GM18861 (cell line): Measurements from ENCODE around the gene ENDOV.

ENCODE experiments used
- ATAC-seq: cut with Tn5 transposase; IDR thresholded peaks from one replicate; pipeline ENCODE4 v1.9.1; 2021; ENCODE audit not compliant: unreplicated experiment

Gene ENDOV

DNA sequence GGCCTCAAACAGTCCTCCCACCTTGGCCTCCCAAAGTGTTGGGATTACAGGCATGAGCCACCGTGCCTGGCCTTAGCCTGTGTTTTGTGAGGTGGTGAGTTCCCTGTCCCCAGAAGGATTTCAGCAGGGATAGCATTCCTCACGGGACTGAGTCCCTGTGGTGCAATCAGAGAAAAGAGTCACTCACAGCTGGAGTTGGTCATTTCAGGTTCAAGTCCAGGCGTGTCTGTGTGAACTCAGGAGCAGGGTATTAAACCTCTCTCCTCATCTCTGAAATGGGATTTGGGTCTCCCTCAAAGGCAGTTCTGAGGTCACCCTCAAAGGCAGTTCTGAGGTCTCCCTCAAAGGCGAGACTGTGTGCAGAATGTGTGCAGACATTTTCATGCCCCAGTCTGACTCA is 32.8 kb downstream of the ENDOV start:
- no peak for ATAC-seq

DNA sequence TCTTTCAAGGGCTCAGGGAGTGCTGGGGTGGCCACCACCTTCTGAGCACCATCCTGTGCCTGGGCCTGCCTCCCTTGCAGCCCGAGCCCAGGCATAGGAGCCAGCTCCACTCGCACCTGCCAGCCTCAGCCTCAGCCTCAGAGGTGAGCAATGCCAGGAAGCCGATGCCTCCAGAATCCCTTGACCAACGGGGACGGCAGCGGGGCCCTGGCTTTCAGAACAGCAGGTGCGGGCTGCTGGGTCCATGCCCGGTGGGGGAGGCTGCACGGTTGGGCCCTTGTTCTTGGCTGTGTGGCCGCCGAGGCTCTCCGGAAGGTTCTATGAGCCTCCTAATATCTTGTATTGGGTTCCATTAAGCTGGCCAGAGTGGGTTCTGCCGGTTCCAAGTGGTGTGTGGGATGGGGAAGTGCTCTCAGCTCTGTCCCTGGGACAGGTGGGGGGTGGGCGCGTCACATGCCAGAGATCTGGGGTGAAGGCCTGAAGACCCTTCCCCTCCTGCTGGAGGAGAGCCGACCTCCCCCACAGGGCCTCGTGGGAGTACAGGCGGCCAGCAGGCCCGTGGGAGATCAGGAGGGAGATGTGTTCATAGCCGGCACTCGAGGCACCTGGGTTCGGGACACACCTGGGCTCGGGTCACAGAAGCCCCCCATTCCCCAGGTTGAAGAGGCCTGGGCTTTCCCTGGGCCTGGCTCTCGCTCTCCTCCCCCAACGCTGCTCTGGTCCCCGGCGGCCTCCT is 34.4 kb downstream of the ENDOV start:
- no peak for ATAC-seq

DNA sequence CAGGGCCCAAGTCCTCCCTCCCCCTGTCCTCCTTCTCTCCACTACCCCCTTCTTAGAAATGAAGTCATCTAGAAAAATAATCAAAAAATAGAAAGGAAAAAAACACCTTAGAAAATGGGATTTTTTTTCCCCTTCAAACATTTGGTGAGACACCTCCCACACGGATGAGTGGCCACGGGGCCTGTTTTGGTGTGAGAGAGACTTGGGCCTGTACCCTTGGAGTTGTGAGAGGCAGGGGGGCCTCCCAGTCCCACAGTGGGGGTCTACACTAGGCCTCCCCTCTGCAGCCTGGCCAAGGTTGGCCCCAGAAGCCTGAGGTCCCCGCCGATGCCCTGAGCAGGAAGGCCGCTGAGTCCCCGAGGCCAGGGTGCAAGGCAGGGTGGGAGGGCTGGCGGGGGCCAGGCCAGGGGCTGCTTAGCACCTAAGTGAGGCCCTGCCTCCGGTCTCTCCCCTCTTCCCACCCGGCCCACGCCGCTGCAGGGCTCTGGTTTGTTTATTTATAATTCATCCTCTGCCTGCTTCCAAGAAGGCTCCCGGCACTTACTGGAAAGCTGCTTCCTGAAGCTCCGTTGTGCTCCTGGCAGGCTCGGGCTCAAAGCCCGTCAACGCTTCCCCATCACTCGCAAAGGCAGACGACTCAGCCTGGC is 35.1 kb downstream of the ENDOV start:
- ATAC-seq = no peak

DNA sequence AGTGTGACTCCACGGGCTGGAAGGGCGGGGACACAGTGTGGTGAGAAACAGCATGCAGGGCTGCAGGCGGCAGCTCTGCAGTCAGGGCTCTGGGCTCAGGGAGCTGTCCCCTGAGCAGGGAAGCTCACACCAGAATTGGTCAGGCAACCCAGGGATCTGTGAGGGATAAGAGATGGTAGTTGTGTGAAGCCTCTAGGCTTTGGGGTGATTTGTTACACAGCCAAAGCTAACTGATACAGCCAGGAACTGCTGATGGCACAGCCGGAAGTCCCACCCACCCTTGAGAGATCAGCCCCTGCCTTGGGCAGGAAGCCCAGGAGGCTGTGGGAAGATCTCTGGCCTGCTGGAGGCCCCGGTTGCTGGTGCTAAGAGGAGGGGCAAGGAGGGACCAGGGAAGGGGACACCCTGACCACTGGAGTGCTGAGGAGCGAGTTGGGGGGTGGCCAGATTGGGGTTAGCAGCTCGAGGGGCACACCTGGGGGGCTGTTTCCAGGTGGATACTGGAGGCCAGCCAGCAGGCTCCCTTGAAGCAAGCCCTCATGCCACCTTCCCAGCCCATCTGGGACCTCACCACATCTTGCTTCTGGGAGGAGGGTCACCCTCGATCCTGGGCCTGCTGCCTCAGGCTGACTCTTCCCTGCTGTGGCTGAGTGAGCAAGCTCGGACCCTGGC is 36.3 kb downstream of the ENDOV start:
- no peak for ATAC-seq

DNA sequence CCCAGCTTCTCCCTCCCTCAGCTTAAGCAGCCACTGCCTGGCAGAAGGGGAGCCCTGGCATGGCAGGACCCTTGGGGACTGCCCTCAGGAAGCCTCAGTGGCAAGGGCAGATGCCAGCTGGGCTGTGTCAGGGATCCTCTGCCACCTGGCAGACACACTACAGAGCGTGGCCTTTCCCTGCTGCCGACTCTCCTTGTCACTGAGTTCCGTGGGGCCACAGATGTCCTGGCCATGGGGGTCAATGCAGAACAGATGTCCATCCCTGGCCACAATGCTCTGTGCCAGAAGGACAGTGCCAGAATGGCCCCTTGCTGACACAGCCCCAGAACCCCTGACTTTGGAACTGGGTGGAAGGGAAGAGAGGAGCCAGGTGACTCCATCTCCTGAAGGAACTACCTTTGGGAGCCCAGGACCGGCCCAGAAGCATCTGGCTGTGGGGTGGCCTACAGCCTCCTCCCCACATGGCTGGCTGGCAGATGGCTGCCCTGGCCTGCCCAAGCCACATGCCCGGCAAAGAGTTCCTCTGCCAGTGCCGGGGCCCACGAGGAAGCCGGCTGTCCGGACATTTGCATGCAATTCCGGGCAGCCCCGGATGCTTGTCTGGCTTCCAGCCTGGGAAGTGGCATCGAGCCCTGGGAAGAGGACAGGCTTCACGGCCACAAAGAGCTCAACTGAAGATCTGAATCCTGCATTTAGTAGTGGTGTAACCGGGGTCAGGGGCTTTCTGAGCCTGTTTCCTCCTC is 37.4 kb downstream of the ENDOV start:
- ATAC-seq = no peak

DNA sequence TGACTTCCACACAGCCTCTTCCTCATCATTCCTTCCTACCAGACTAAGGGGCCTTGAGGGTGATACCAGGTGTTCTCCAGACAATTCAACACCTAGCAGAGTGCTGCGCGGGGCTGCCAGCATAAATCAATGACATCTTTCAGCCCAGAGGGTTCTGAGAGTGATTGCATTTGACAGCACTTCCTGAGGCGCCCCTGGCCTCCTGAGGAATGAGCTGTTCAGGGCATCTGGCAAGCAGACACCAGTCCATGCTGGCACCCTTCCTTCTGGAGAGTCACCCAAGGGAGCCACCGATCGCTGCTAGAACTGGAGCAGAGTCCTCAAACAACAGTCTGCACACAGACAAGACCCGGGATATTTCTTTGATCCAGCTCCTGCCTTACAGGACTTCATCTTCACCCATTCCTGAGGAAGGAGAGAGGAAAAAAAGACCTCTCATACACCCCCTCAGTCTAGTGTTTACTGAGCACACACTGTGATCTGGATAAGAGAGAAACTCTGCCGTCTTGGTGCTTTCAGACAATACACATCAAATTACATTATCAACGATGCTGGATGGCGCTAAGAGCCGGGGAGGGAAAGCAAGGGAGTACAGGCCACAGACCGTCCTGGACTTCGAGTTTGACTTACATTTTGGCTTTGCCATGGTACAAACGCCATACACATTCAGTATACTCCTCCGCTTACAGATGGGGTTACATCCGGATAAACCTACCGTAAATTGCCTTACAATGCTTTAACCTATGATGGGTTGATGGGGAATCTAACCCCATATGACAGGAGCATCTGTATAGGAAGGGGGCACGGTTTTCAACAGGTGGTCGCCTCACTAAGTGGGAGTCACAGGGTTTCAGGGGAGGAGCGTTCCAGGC is 38.4 kb downstream of the ENDOV start:
- no peak for ATAC-seq

DNA sequence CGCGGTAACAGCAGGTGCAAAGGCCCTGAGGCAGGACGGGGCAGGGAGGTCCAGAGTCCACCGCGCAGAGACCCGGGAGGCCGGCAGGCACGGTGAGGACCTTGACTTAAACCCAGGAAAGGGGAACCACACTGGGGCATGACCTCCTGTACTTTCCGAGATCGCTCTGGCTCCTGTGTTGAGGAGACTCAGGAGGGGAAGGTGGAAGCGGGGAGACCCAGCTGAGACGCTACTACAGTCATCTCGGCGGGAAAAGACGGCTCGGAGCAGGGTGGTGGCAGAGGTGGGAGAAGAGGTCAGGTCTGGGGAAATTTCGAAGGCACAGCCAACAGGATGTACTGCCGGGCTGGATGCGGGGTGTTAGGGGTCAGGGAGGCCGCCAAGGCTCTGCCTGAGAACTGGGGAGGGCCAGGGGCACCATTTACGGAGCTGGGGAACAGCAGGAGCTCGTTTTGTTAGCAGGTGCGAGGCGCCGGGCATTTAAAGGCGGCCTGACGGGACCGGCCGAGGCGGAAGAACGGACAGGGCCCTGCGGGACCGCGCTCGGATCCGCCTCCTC is 39.1 kb downstream of the ENDOV start:
- no peak for ATAC-seq

DNA sequence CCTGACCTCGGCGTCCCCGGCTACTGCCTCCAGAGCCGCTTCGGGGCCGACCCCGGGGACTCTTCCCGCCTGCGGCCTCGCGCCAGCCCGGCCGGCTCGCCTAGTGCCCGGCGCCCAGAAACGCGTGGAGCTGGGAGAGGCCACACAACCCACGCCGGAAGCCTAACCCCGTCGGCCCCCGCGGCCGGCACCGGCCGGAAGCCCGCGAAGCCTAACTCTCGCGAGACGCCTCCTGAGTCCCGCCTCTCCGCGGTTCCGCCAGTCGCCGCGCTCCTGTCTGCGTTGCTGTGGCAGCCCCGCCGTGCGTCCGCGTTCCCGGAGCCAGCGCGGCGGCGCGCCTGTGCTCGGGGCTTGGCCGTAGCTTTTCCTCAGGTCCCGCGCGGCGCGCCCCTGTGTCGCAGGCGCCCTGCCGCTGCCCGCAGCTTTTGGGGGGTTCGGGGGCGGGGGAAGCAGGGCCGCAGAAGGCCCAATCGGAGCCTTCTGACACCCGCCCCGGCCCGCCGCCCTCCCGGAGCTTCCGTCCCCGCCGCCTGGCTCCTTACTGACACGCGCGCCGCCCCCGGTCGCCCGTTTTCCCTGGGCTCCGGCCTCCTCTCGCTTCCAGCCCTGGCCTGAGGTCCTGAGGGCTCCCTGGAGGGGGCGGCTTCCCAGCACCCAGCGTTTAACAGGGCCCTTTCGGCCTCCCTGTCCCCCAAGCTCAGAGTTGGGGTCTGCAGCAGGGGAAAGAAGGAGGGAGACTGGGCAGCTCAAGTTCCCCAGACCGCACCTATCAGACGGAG is 39.8 kb downstream of the ENDOV start:
- ATAC-seq = peak; percentile 84

DNA sequence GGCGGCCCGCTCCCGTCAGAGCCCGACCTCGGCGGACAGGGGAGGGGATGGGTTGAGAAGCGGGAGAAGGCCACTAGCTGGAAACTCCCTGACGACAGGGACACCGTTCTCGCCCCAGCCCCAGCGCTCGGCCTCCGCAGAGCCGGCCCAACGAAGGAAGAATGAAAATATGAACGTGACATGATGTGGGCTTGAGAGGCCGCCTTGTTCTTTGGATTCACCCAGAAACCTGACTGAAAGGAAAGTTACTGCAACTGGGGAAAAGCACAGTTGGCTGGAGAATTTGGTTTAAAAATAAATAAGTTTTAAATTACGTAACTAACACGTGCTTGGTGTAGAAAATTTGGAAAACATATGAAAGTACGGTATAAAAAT is 40.4 kb downstream of the ENDOV start:
- no peak for ATAC-seq

DNA sequence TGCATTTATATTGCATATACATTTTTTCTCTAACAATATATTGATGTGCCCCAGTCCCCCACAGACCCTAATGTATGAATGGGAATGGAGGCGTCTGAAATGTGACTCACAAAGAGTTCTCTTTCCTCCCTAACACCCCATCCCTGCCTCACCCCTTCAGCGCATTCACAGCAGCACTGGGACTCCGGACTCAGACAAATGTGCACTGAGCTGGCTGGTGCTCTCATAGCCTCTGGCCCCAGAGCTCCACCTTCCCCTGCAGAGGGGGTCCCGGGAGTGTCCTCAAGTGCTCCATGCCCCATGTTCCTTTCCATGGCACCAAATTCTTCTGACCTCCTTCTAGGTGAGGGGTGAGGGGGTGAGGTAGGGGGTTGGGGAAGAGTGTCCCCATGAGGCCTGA is 40.8 kb downstream of the ENDOV start:
- ATAC-seq = no peak

DNA sequence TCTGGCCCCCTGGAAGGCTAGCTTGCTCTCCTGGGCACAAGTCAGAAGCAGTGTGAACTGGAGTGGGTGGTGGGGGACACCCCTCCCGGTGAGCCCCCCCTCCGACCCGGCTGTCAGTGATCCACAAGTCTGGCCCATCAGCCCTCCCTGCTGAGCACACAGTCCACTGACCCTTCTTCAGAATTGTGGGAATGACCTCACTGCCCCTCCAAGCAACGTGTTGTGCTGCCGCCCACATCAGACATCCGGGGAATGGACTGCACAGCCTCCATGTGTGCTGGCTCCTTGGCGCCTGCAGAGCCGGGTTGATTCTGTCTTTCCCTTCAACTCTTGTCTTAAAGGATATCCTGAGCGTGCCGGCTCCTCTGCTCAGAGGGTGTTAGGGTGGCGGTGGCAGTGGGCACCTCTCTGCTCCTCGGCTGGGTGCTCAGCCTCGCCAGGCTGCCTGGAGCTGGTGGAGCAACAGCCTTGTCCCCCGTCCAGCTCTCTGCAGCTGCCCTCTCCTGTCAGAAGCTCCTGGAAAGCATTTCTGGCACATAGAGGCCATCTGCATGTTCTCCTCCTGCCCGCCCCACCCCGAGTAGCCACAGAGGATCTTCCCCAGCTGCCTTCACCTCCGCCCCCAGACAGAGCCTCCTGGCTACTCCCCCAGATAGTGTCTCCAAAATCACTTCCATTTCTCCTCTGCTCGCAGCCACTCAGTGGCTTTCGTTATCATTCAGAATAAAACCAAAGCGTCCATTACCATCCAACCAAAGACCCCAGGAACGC is 41.7 kb downstream of the ENDOV start:
- ATAC-seq = no peak

DNA sequence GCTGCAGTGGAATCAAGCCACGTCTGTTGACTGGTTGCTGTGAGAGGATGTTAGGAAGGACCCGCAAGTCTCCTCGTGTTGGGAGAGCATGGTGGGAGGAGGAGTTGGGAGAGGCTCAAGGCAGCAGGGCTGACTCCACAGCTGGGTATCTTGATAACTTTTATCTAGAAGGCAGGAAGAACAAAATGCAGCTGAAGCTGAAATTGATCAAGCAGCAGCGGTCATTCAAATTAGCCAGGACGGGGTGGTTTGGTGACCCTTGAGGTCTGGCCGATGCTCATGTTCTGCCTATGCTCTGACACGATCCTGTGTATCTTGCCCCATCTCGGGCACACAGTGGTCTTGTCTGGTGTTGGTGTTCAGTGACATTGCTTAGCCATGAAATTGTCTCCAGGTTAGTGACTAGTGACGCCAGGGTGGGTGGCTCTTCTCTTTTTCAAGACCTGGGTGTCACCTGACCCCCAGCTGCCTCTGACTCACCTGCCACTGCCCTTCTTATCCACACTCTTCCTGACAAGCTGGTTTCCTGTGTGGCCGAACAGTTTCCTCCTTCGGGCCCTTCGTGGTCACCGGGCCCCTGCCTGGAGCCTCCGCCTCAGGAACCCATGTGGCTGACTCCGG is 42.4 kb downstream of the ENDOV start:
- ATAC-seq = no peak

DNA sequence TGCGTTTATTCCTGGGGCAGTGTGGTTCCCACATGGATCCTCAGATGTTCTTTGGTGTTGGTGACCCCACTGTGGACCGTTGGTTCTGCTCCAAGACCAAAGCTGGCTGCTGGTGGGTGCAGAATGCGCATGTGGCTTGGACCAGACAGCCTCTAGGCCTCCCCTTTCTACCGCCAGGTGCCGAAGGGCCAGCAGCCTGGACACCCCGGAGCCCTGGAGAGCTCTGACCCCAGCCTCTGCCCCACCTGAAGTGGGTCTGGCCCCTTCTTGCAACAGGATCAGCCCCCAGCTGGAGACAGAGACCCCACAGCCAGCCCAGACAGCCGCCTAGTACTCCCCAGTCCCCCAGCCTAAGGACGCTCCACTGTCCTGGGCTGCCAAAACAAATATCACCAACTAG is 43.0 kb downstream of the ENDOV start:
- no peak for ATAC-seq

DNA sequence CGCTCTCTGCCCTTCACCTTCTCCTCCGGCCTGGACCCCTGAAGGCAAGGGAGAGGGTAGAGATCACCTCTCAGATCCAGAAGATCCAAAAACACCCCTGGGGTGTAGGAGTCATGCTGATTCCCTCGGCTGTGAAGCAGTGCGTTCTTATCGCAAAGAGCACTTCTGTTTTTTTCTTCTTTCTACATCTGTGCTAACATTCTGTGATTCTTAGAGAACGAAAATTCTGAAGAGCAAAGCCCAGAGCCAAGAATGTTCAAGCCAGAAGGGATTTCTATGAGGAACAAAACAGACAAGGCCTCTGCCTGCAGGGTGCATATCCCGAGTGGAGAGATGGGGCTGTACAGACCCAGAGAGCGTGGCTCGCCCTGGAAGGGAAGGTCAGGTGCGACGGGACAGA is 44.3 kb downstream of the ENDOV start:
- ATAC-seq = no peak

DNA sequence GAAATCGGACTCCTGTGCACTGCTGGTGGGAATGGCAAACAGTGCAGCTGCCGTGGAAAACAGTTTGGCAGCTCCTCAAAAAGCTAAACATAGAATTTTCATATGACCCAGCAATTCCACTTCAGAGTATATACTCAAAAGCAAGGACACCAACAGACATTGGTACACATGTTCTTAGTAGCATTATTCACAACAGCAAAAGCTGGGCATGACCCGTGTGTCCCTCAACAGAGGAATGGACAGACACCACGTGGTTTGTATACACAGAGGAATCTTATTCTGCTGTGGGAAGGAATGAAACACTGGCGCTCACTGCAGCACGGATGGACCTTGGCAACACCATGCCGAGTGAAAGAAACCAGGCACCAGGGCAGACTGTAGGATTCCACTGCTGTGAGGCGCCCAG is 45.5 kb downstream of the ENDOV start:
- ATAC-seq = no peak

DNA sequence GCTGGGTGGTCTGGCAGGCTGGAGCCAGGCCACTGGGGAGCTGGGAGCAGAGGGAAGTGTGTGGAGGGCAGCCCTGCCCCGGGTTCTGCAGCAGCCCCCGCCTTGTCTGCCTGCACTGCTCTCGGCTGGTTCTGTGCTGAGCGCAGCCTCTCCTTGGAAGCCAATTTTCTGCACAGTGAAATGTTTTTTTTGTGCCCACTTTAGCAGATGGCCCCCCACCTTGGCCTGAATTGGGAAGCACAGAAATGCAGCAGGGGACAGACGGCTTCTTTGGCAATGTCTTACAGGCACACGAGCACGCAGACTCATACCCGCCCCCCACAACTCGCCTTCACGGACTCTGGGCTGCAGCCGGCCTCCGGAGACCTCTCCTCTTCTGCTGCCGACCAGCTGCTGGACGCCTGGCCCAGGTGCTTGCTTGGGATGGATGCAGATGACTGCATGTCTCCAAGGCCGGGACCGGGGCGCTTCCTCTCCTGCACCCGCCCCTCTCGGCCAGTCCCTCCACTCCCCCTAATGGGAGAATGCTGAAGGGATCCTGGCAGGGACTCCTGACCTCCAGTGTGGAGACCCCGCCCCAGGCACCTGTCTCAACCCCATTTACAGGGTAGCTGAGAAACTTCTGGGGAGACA is 46.7 kb downstream of the ENDOV start:
- no peak for ATAC-seq

DNA sequence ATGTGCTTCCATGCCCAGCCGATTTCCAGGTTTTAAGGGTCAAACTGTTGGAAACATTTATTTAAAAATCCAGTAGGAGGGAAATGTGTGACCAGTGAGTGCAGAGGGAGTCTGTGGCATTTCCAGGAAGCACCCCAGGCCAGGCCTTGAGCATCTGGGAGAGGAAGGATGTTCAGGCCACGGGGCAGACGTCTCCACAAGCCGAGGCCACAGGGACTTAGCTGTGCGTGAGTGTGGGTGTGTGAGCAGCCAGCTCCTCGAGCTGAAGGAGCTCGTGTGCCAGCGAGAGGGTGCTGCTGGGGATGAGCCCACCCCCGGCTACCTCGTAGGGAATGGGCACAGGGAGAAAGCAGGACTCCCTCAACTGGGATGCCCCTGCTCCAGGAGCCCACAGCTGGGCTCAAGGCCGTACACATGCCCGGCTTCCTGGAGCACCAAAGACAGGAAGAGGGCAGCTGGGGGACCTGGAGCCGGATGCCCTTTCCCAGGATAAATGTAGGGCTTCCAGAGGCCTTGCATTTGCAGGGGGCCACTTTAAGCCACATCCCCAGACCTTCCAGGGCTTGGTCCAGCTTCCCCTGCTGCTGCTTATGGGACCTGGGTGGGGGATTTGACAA is 48.9 kb downstream of the ENDOV start:
- ATAC-seq = no peak

DNA sequence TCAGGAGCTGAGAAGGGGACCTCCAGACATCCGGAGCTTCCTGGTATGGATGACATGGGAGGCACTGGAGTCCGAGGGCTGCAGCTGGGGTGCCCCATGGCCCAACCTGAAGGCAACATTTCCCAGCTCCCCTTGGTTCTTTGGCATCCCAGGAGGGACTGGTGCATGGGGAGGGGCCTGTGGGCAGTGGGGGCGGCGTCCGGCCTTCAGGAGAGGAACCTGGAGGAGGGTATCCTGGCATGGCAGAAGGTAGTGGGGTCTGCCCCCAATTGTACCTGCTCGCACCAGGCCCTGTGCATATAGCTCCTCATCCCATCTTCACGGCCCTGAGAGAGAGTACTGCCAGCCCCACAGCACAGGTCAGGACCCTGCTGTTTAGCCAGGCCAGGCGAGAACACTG is 49.5 kb downstream of the ENDOV start:
- no peak for ATAC-seq
